HCT116 (cell line): ENCODE data around the gene ASMTL. TPM values are rescaled to one million over a fixed set of nuclear protein-coding genes. Genes with fewer than 3 reads are reported as not detected.
"Not testable (repeated sequence)": the region's sequence is repeated elsewhere in the genome, so short reads cannot be mapped to it uniquely, and the experiment has no call there.

ENCODE experiments used
- ATAC-seq: fragments of 200-7000 bp; cut with Tn5 transposase; 2 replicates; pipeline ENCODE4 v1.9.1; 2020; ENCODE audit warnings: mild to moderate bottlenecking, moderate library complexity
- BruUV-seq: library from RNA; stranded (reverse); fragments of 400-500 nt; replicated peaks from 2 replicates; lab custom pipeline; 2021; lab: Mats Ljungman, UMichigan
- CTCF ChIA-PET: fragments of 300-600 bp; sonication (Branson Sonifier 250); formaldehyde crosslinking; loops from one replicate; lab custom pipeline; 2021; ENCODE audit warnings: antibody characterized with exemption; lab: Charles Lee
- POLR2A ChIA-PET: fragments of 300-600, 350-600 bp; sonication (Branson Sonifier 250); formaldehyde crosslinking; loops from one replicate; lab custom pipeline; 2021; ENCODE audit warnings: antibody characterized with exemption; lab: Charles Lee
- RAD21 ChIA-PET, 2 experiments: fragments of 300-600 bp; sonication (Branson Sonifier 250); formaldehyde crosslinking; loops; one replicate each; lab custom pipeline; 2023; ENCODE audit warnings: low total read pairs in 2 of 2; ENCODE audit not compliant: uncharacterized antibody in 2 of 2, unreplicated experiment in 2 of 2, low non-redundant PET in 1 of 2; lab: Charles Lee
- DNase-seq: peaks from one replicate; pipeline ENCODE4 v3.0.0-alpha.2; 2010; ENCODE audit warnings: low read depth, low spot score
- H2AFZ ChIP-seq: fragments of 200-600 bp; shearing (Covaris generic), sonication (generic); 2 replicates; pipeline ENCODE4 v1.6.1; 2017; ENCODE audit warnings: low read depth, mixed run types, mixed read lengths, antibody characterized with exemption, low read length; ENCODE audit not compliant: poor library complexity, severe bottlenecking
- H3K27ac ChIP-seq: 2 replicates; pipeline ENCODE4 v1.5.1; 2012; ENCODE audit warnings: low read depth, low read length
- H3K27me3 ChIP-seq: fragments of 200-600 bp; sonication (generic); 2 replicates; pipeline ENCODE4 v1.6.1; 2016; ENCODE audit warnings: mixed run types, low read length, mixed read lengths; ENCODE audit not compliant: insufficient read depth
- H3K36me3 ChIP-seq, 2 experiments: fragments of 200-500 bp in 1 of 2; fragments of 200-600 bp in 1 of 2; sonication (Bioruptor generic) in 1 of 2; sonication (generic) in 1 of 2; 2 replicates each; pipeline versions ENCODE4 v1.5.1 to v1.6.1; 2014 to 2016; ENCODE audit warnings: low read length in 2 of 2, inconsistent platforms in 1 of 2, mixed read lengths in 1 of 2, mixed run types in 1 of 2; ENCODE audit not compliant: insufficient read depth in 2 of 2, control insufficient read depth in 1 of 2
- H3K4me1 ChIP-seq, 2 experiments: fragments of 200-600 bp in 1 of 2; sonication (generic) in 1 of 2; 2 replicates each; pipeline versions ENCODE4 v1.5.1 to v1.6.1; 2012 to 2017; ENCODE audit warnings: low read length in 2 of 2, inconsistent platforms in 1 of 2, mild to moderate bottlenecking in 1 of 2, mixed read lengths in 1 of 2, mixed run types in 1 of 2, moderate library complexity in 1 of 2; ENCODE audit not compliant: insufficient read depth in 2 of 2, control insufficient read depth in 1 of 2
- H3K4me2 ChIP-seq: fragments of 200-600 bp; sonication (generic); 2 replicates; pipeline ENCODE4 v1.6.1; 2017; ENCODE audit warnings: mixed run types, low read length, mixed read lengths
- H3K4me3 ChIP-seq, 2 experiments: fragments of 200-600 bp in 1 of 2; sonication (generic) in 1 of 2; replicated peaks in 1 of 2; 2 replicates each; pipeline ENCODE4 v1.5.1; 2011 to 2016; ENCODE audit warnings: low read length in 2 of 2, control low read depth in 1 of 2, low read depth in 1 of 2, mild to moderate bottlenecking in 1 of 2, mixed read lengths in 1 of 2, mixed run types in 1 of 2
- H3K79me2 ChIP-seq: fragments of 200-600 bp; sonication (generic); 2 replicates; pipeline ENCODE4 v1.6.1; 2017; ENCODE audit warnings: mild to moderate bottlenecking, mixed run types, low read length, moderate library complexity, mixed read lengths; ENCODE audit not compliant: insufficient read depth
- H3K9ac ChIP-seq: fragments of 200-600 bp; sonication (generic); 2 replicates; pipeline ENCODE4 v1.6.1; 2016; ENCODE audit warnings: low read length, mixed read lengths
- H3K9me2 ChIP-seq: fragments of 200-600 bp; sonication (generic), shearing (Covaris generic); 2 replicates; pipeline ENCODE4 v1.6.1; 2017; ENCODE audit warnings: mixed run types, mild to moderate bottlenecking, moderate library complexity; ENCODE audit not compliant: insufficient read depth
- H3K9me3 ChIP-seq, 2 experiments: fragments of 200-500 bp in 1 of 2; fragments of 200-600 bp in 1 of 2; sonication (Bioruptor generic) in 1 of 2; sonication (generic) in 1 of 2; 2 replicates each; pipeline ENCODE4 v1.6.1; 2014 to 2017; ENCODE audit warnings: low read length in 2 of 2, mixed read lengths in 2 of 2, inconsistent platforms in 1 of 2, low read depth in 1 of 2, mild to moderate bottlenecking in 1 of 2, mixed run types in 1 of 2, moderate library complexity in 1 of 2; ENCODE audit not compliant: control insufficient read depth in 1 of 2, insufficient read depth in 1 of 2
- H4K20me1 ChIP-seq: fragments of 200-600 bp; sonication (generic), shearing (Covaris generic); 2 replicates; pipeline ENCODE4 v1.6.1; 2017; ENCODE audit warnings: mixed run types, mild to moderate bottlenecking, moderate library complexity; ENCODE audit not compliant: insufficient read depth
- EGR1 ChIP-seq: IDR thresholded peaks from 2 replicates; pipeline ENCODE4 v1.6.1; 2012; ENCODE audit warnings: low read depth
- ELF1 ChIP-seq: IDR thresholded peaks from 2 replicates; pipeline ENCODE4 v1.6.1; 2012; ENCODE audit warnings: low read depth, borderline replicate concordance
- POLR2A ChIP-seq: IDR thresholded peaks from 2 replicates; pipeline ENCODE4 v1.7.0; 2011; ENCODE audit warnings: borderline replicate concordance; ENCODE audit not compliant: insufficient read depth, insufficient read length; ENCODE audit errors: extremely low read depth
- POLR2AphosphoS5 ChIP-seq: IDR thresholded peaks from 2 replicates; pipeline ENCODE4 v1.6.1; 2011; ENCODE audit warnings: mild to moderate bottlenecking, low read depth, low read length, moderate library complexity
- RAD21 ChIP-seq: IDR thresholded peaks from 2 replicates; pipeline ENCODE4 v1.6.1; 2012; ENCODE audit warnings: low read depth, mild to moderate bottlenecking
- SRF ChIP-seq: IDR thresholded peaks from 2 replicates; pipeline ENCODE4 v1.6.1; 2012; ENCODE audit warnings: low read depth
- ZFX ChIP-seq: fragments of 450-650 bp; IDR thresholded peaks from 2 replicates; pipeline ENCODE4 v1.6.1; 2017
- intact Hi-C: fragments of 100-400 bp; cut with micrococcal nuclease; formaldehyde crosslinking; loops from 2 replicates; pipeline ENCODE4 v1.10.0; 2022
- total RNA-seq: library from RNA; stranded (reverse); gene quantifications from one replicate; pipeline ENCODE4 v1.2.1, GENCODE V29; 2021; ENCODE audit not compliant: unreplicated experiment
- TF ChIP-seq, protein P1 (sequence below), 3 experiments: fragments of 200-600 bp in 1 of 3; sonication (generic) in 1 of 3; IDR thresholded peaks in 2 of 3; conservative IDR thresholded peaks in 1 of 3; 2 replicates each; pipeline ENCODE4 v1.5.1; 2012 to 2017; ENCODE audit warnings: low read depth in 2 of 3, low read length in 2 of 3, antibody characterized with exemption in 1 of 3, borderline replicate concordance in 1 of 3, control low read depth in 1 of 3, mild to moderate bottlenecking in 1 of 3, mixed read lengths in 1 of 3, mixed run types in 1 of 3, moderate library complexity in 1 of 3; ENCODE audit not compliant: insufficient read depth in 1 of 3
- TF ChIP-seq, protein P2 (sequence below): IDR thresholded peaks from 2 replicates; pipeline ENCODE4 v1.6.1; 2012

The ASMTL gene
- total RNA-seq, 1 experiment from 2014 or later = 59.6 TPM

DNA sequence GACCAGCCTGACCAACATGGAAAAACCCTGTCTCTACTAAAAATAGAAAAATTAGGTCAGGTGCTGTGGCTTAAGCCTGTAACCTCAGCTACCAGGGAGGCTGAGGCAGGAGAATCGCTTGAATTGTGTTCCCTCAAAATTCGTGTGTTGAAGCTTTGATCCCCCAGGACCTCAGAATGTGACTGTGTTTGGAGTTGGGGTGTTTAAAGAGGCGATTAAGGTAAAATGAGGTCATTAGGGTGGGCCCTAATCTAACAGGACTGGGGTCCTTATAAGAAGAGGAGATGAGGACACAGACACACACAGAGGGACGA lies 84.4 kb downstream of the ASMTL start:
- DNase-seq = no peak
- intact Hi-C loops = no loop called here
- Histone ChIP-seq H3K9me2 (no peaks in the 10 kb centered on the region), H3K9me3 (no peaks in the 10 kb centered on the region), H3K27me3 (no peaks in the 10 kb centered on the region), H3K4me1 (no peaks in the 10 kb centered on the region), H3K9ac (no peak overlapping the region), H4K20me1 (no peaks in the 10 kb centered on the region), H3K79me2 (no peaks in the 10 kb centered on the region), H3K27ac (no peak overlapping the region), H3K4me2 (no peak overlapping the region), H3K4me3 (no peak overlapping the region), H3K36me3 (no peaks in the 10 kb centered on the region), H2AFZ (no peak overlapping the region)
- TF ChIP-seq POLR2AphosphoS5 (no peak), EGR1 (no peak), ZFX (no peak), RAD21 (no peak), SRF (no peak), ELF1 (no peak), POLR2A (no peak)
- TF ChIP-seq, protein P1, sequence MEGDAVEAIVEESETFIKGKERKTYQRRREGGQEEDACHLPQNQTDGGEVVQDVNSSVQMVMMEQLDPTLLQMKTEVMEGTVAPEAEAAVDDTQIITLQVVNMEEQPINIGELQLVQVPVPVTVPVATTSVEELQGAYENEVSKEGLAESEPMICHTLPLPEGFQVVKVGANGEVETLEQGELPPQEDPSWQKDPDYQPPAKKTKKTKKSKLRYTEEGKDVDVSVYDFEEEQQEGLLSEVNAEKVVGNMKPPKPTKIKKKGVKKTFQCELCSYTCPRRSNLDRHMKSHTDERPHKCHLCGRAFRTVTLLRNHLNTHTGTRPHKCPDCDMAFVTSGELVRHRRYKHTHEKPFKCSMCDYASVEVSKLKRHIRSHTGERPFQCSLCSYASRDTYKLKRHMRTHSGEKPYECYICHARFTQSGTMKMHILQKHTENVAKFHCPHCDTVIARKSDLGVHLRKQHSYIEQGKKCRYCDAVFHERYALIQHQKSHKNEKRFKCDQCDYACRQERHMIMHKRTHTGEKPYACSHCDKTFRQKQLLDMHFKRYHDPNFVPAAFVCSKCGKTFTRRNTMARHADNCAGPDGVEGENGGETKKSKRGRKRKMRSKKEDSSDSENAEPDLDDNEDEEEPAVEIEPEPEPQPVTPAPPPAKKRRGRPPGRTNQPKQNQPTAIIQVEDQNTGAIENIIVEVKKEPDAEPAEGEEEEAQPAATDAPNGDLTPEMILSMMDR (IDR thresholded peaks at IDR 0.05 in 2 of 3, conservative IDR thresholded peaks at IDR 0.05 in 1 of 3; ENCODE audit: borderline replicate concordance in 1 of 3, insufficient read depth in 1 of 3, low read depth in 2 of 3, low read length in 2 of 3) = no peak
- TF ChIP-seq, protein P2, sequence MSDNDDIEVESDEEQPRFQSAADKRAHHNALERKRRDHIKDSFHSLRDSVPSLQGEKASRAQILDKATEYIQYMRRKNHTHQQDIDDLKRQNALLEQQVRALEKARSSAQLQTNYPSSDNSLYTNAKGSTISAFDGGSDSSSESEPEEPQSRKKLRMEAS = no peak
- CTCF ChIA-PET = no interaction called here
- BruUV-seq = no TSS peak
- POLR2A ChIA-PET = no interaction called here
- ATAC-seq = no peak
- RAD21 ChIA-PET = no interaction called here

DNA sequence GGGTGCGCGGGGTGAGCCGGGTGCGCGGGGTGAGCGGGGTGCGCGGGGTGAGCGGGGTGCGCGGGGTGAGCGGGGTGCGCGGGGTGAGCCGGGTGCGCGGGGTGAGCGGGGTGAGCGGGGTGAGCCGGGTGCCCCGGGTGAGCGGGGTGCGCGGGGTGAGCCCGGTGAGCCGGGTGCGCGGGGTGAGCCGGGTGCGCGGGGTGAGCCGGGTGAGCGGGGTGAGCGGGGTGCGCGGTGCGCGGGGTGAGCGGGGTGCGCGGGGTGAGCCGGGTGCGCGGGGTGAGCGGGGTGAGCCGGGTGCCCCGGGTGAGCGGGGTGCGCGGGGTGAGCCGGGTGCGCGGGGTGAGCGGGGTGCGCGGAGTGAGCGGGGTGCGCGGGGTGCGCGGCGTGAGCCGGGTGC lies 86.3 kb downstream of the ASMTL start:
- ATAC-seq, H3K4me3 ChIP-seq, H3K27ac ChIP-seq, RAD21 ChIA-PET, H3K4me2 ChIP-seq, H4K20me1 ChIP-seq, H3K27me3 ChIP-seq, H3K9me3 ChIP-seq, H3K9me2 ChIP-seq, H3K79me2 ChIP-seq, DNase-seq, CTCF ChIA-PET, POLR2A ChIA-PET, H3K36me3 ChIP-seq, intact Hi-C loops, BruUV-seq, H3K9ac ChIP-seq, H2AFZ ChIP-seq: not testable (repeated sequence)
- H3K4me1 ChIP-seq = peaks cover 5 to 11% of the 10 kb centered on the region in 2 experiments; a peak in 2 of 4 replicates
